Neural cell (in vitro differentiated cells): ENCODE results near the gene HSD11B2. TPM values are rescaled to one million over a fixed set of nuclear protein-coding genes. Genes with fewer than 3 reads are reported as not detected.

ENCODE experiments used
- H2AFZ ChIP-seq: fragments of 200-600, 300-800 bp; sonication (generic), shearing (Covaris generic); 2 replicates; pipeline ENCODE4 v1.6.0; 2014; ENCODE audit warnings: low read depth, mild to moderate bottlenecking, antibody characterized with exemption, low read length, moderate library complexity
- H3F3A ChIP-seq: fragments of 200-600 bp; shearing (Covaris generic); 2 replicates; pipeline ENCODE4 v1.6.1; 2016; ENCODE audit warnings: mild to moderate bottlenecking, moderate library complexity, mixed read lengths, antibody characterized with exemption, low read length; ENCODE audit not compliant: insufficient read depth, poor library complexity, severe bottlenecking
- H3K27ac ChIP-seq: fragments of 200-600, 300-800 bp; sonication (generic), shearing (Covaris generic); 2 replicates; pipeline ENCODE4 v1.5.1; 2014; ENCODE audit warnings: mild to moderate bottlenecking, low read length, moderate library complexity
- H3K27me3 ChIP-seq: fragments of 300-800, 200-600 bp; sonication (generic), shearing (Covaris generic); 2 replicates; pipeline ENCODE4 v1.6.0; 2014; ENCODE audit warnings: mild to moderate bottlenecking, low read depth, low read length, moderate library complexity; ENCODE audit not compliant: insufficient read depth
- H3K36me3 ChIP-seq: fragments of 300-800, 200-600 bp; sonication (generic), shearing (Covaris generic); 2 replicates; pipeline ENCODE4 v1.5.1; 2014; ENCODE audit warnings: mild to moderate bottlenecking, antibody characterized with exemption, low read length, moderate library complexity; ENCODE audit not compliant: insufficient read depth
- H3K4me2 ChIP-seq: fragments of 300-800, 200-600 bp; sonication (generic), shearing (Covaris generic); 2 replicates; pipeline ENCODE4 v1.6.0; 2014; ENCODE audit warnings: mild to moderate bottlenecking, low read length
- H3K4me3 ChIP-seq: fragments of 300-800, 200-600 bp; sonication (generic), shearing (Covaris generic); 2 replicates; pipeline ENCODE4 v1.5.1; 2014; ENCODE audit warnings: mild to moderate bottlenecking, low read length, moderate library complexity
- H3K79me2 ChIP-seq: fragments of 200-600 bp; shearing (Covaris generic); replicated peaks from 2 replicates; pipeline ENCODE4 v1.6.0; 2014; ENCODE audit warnings: mild to moderate bottlenecking, low read length, moderate library complexity; ENCODE audit not compliant: insufficient read depth
- H3K9ac ChIP-seq: fragments of 300-800, 200-600 bp; sonication (generic), shearing (Covaris generic); 2 replicates; pipeline ENCODE4 v1.6.1; 2016; ENCODE audit warnings: mild to moderate bottlenecking, low read length, mixed read lengths
- H3K9me2 ChIP-seq: fragments of 200-600 bp; shearing (Covaris generic); 2 replicates; pipeline ENCODE4 v1.6.1; 2016; ENCODE audit warnings: mild to moderate bottlenecking, low read length, mixed read lengths; ENCODE audit not compliant: insufficient read depth
- H3K9me3 ChIP-seq: fragments of 200-600, 300-800 bp; sonication (generic), shearing (Covaris generic); 2 replicates; pipeline ENCODE4 v1.6.1; 2016; ENCODE audit warnings: mild to moderate bottlenecking, mixed run types, low read length, moderate library complexity, mixed read lengths
- H4K20me1 ChIP-seq: fragments of 200-600 bp; shearing (Covaris generic); 2 replicates; pipeline ENCODE4 v1.6.1; 2016; ENCODE audit warnings: mild to moderate bottlenecking, mixed run types; ENCODE audit not compliant: insufficient read depth
- CTCF ChIP-seq: fragments of 450-650 bp; IDR thresholded peaks from 2 replicates; pipeline ENCODE4 v1.5.1; 2014; ENCODE audit warnings: antibody characterized with exemption, mild to moderate bottlenecking, moderate library complexity; ENCODE audit not compliant: poor library complexity, severe bottlenecking
- EP300 ChIP-seq: fragments of 450-650 bp; conservative IDR thresholded peaks from 2 replicates; pipeline ENCODE4 v1.6.1; 2014; ENCODE audit warnings: antibody characterized with exemption, mild to moderate bottlenecking, moderate library complexity; ENCODE audit not compliant: poor library complexity, severe bottlenecking
- EZH2 ChIP-seq: fragments of 200-600, 300-800 bp; shearing (Covaris generic), sonication (generic); IDR thresholded peaks from 2 replicates; pipeline ENCODE4 v1.6.1; 2014; ENCODE audit warnings: antibody characterized with exemption, low read length, borderline replicate concordance, mild to moderate bottlenecking; ENCODE audit not compliant: insufficient read depth, poor library complexity, severe bottlenecking
- MXI1 ChIP-seq: fragments of 450-650 bp; conservative IDR thresholded peaks from 2 replicates; pipeline ENCODE4 v1.6.1; 2014; ENCODE audit warnings: antibody characterized with exemption, mild to moderate bottlenecking; ENCODE audit not compliant: poor library complexity, severe bottlenecking
- POLR2AphosphoS5 ChIP-seq: IDR thresholded peaks from 2 replicates; pipeline ENCODE4 v1.6.1; 2012
- RAD21 ChIP-seq: fragments of 450-650 bp; conservative IDR thresholded peaks from 2 replicates; pipeline ENCODE4 v1.6.1; 2014; ENCODE audit warnings: antibody characterized with exemption, mild to moderate bottlenecking, moderate library complexity
- REST ChIP-seq: IDR thresholded peaks from 2 replicates; pipeline ENCODE4 v1.6.1; 2012; ENCODE audit warnings: borderline replicate concordance
- SMC3 ChIP-seq: fragments of 450-650 bp; conservative IDR thresholded peaks from 2 replicates; pipeline ENCODE4 v1.6.1; 2014; ENCODE audit warnings: antibody characterized with exemption, mild to moderate bottlenecking, moderate library complexity; ENCODE audit not compliant: poor library complexity
- TAF1 ChIP-seq: IDR thresholded peaks from 2 replicates; pipeline ENCODE4 v1.6.1; 2012; ENCODE audit warnings: low read depth
- polyA plus RNA-seq: library from polyadenylated mRNA; depleted of rRNA; stranded (reverse); fragments of >200 nt; gene quantifications from 2 replicates; pipeline ENCODE4 v1.2.3, GENCODE V29; 2014

The HSD11B2 gene
- polyA plus RNA-seq, 1 donor from 2014 or later = 0.24 TPM

- H3K4me3 ChIP-seq = no peak overlapping the region
- no peaks in the 10 kb centered on the region for H3K79me2 ChIP-seq
Observed at GRCh38 chr16:67445126-67445426, 14.2 kb downstream of the HSD11B2 start.

GRCh38 chr16:67445441-67445912 lies 14.6 kb downstream of the HSD11B2 start:
- Histone ChIP-seq H3K9me3 (no peaks in the 10 kb centered on the region), H3K36me3 (no peaks in the 10 kb centered on the region), H3K9me2 (no peaks in the 10 kb centered on the region), H3K9ac (no peak overlapping the region), H4K20me1 (no peaks in the 10 kb centered on the region), H3K4me3 (no peak overlapping the region), H2AFZ (no peak overlapping the region), H3K27ac (no peak overlapping the region), H3K79me2 (no peaks in the 10 kb centered on the region), H3F3A (no peaks in the 10 kb centered on the region), H3K4me2 (no peak overlapping the region), H3K27me3 (no peaks in the 10 kb centered on the region)
- no peak for TF ChIP-seq CTCF
- no peak for TF ChIP-seq EZH2
- TF ChIP-seq RAD21 = no peak
- TF ChIP-seq SMC3 = no peak
- TF ChIP-seq POLR2AphosphoS5 = no peak
- TF ChIP-seq MXI1 = no peak
- no peak for TF ChIP-seq EP300
- no peak for TF ChIP-seq TAF1

More at GRCh38 chr16:67445126-67445426, 14.2 kb downstream of the HSD11B2 start:
- H3K27ac ChIP-seq = no peak overlapping the region
- H4K20me1 ChIP-seq = no peaks in the 10 kb centered on the region
- H3F3A ChIP-seq = no peaks in the 10 kb centered on the region
- no peaks in the 10 kb centered on the region for H3K27me3 ChIP-seq
- no peak overlapping the region for H3K9ac ChIP-seq
- no peaks in the 10 kb centered on the region for H3K9me3 ChIP-seq
- H3K9me2 ChIP-seq = no peaks in the 10 kb centered on the region
- TF ChIP-seq CTCF (no peak), SMC3 (no peak), REST (no peak), EP300 (no peak), TAF1 (no peak), RAD21 (no peak), MXI1 (no peak), POLR2AphosphoS5 (no peak), EZH2 (no peak)
- H2AFZ ChIP-seq = no peak overlapping the region
- H3K4me2 ChIP-seq = no peak overlapping the region
- no peaks in the 10 kb centered on the region for H3K36me3 ChIP-seq
